ENCODE results near the gene C19orf81. TPM values are rescaled to one million over a fixed set of nuclear protein-coding genes. Genes with fewer than 3 reads are reported as not detected.

C19orf81 gene
- total and polyA plus RNA-seq, 2 of the 8 experiments (the other 6 are each of a cell fraction or from before 2014, with no cell fraction given), result 11.7 to 13.0 TPM

- TF ChIP-seq SP4 (IDR thresholded peaks at IDR 0.05; ENCODE audit: low read length), result 0 out of 2 replicates have a peak, but pooled peaks have one; percentile 16
- TF ChIP-seq EZH2 (IDR thresholded peaks at IDR 0.05; ENCODE audit: low read depth, low read length, severe bottlenecking), result no peak
- TF ChIP-seq HDAC2 (IDR thresholded peaks at IDR 0.05; ENCODE audit: borderline replicate concordance in 1 of 2, low read depth in 2 of 2, low read length in 2 of 2), result no peak
- TF ChIP-seq TCF12 (IDR thresholded peaks at IDR 0.05; ENCODE audit: low read depth, low read length), result no peak
- TF ChIP-seq NANOG (IDR thresholded peaks at IDR 0.05; ENCODE audit: insufficient read depth, low read depth, low read length, poor library complexity, severe bottlenecking), result no peak
- no peak for TF ChIP-seq BCL11A (IDR thresholded peaks at IDR 0.05; ENCODE audit: low read depth in 2 of 2, low read length in 2 of 2)
- TF ChIP-seq RAD21 (IDR thresholded peaks at IDR 0.05 in 1 of 2, conservative IDR thresholded peaks at IDR 0.05 in 1 of 2; ENCODE audit: low read depth in 2 of 2, low read length in 2 of 2), result no peak
- TF ChIP-seq GTF2F1 (IDR thresholded peaks at IDR 0.05; ENCODE audit: borderline replicate concordance, low read depth, low read length), result no peak
- TF ChIP-seq ZNF274 (IDR thresholded peaks at IDR 0.05; ENCODE audit: borderline replicate concordance, extremely low read depth, low read length), result no peak
- TF ChIP-seq TAF1 (IDR thresholded peaks at IDR 0.05; ENCODE audit: low read depth, low read length), result peak; percentile 63
- no peak for TF ChIP-seq CHD2 (IDR thresholded peaks at IDR 0.05; ENCODE audit: low read length)
- TF ChIP-seq RBBP5 (IDR thresholded peaks at IDR 0.05; ENCODE audit: borderline replicate concordance, low read depth, low read length), result no peak
- no peak for TF ChIP-seq POU5F1 (IDR thresholded peaks at IDR 0.05; ENCODE audit: low read depth, low read length)
- no peak for TF ChIP-seq CBX8 (IDR thresholded peaks at IDR 0.05; ENCODE audit: borderline replicate concordance, low read depth, low read length)
- no peak for TF ChIP-seq CEBPB (IDR thresholded peaks at IDR 0.05; ENCODE audit: low read depth, low read length)
- TF ChIP-seq KDM4A (IDR thresholded peaks at IDR 0.05; ENCODE audit: low read depth, low read length, severe bottlenecking), result peak; percentile 64
- peak; percentile 7 for TF ChIP-seq ASH2L (IDR thresholded peaks at IDR 0.05; ENCODE audit: low read length)
- 0 out of 2 replicates have a peak, but pooled peaks have one; percentile 31 for TF ChIP-seq POLR2AphosphoS5 (IDR thresholded peaks at IDR 0.05; ENCODE audit: low read depth, low read length)
- TF ChIP-seq SP1 (IDR thresholded peaks at IDR 0.05; ENCODE audit: low read depth, low read length), result no peak
- TF ChIP-seq TBP (IDR thresholded peaks at IDR 0.05; ENCODE audit: low read depth, low read length), result peak; percentile 47; the same call in 1 of the 2 replicates
Measured at GRCh38 chr19:50639121-50640112, 9.8 kb upstream of the C19orf81 start, which contains the start of gene SYT3 (continued).
